HepG2 (cell line): ENCODE measurements around the gene CCDC142. TPM values are rescaled to one million over a fixed set of nuclear protein-coding genes. Genes with fewer than 3 reads are reported as not detected.

Source experiments
- FIP1L1 ChIP-seq: fragments of 200-400 bp; formaldehyde crosslinking; IDR thresholded peaks from 2 replicates; pipeline ENCODE4 v1.6.1; 2018; ENCODE audit warnings: low read depth, mild to moderate bottlenecking, low read length, moderate library complexity, borderline replicate concordance; ENCODE audit not compliant: insufficient read depth
- FLYWCH1 ChIP-seq: sonication (generic); formaldehyde crosslinking; IDR thresholded peaks from 2 replicates; pipeline ENCODE4 v1.8.1; 2023; ENCODE audit warnings: mild to moderate bottlenecking, missing genetic modification reagents
- HOXA3 ChIP-seq: sonication (generic); formaldehyde crosslinking; IDR thresholded peaks from 2 replicates; pipeline ENCODE4 v1.5.0; 2020; ENCODE audit warnings: missing genetic modification reagents
- MNT ChIP-seq: fragments of 450-650 bp; IDR thresholded peaks from 2 replicates; pipeline ENCODE4 v1.6.1; 2016
- MXD4 ChIP-seq: IDR thresholded peaks from 2 replicates; pipeline ENCODE4 v1.6.1; 2016; ENCODE audit warnings: mild to moderate bottlenecking, missing biosample characterization, missing genetic modification reagents
- NFYB ChIP-seq: sonication (generic); formaldehyde crosslinking; IDR thresholded peaks from 2 replicates; pipeline ENCODE4 v1.4.0; 2020; ENCODE audit warnings: missing genetic modification reagents
- RBM22 ChIP-seq: fragments of 200-400 bp; formaldehyde crosslinking; optimal IDR thresholded peaks from 2 replicates; pipeline ENCODE3; 2017; ENCODE audit warnings: mild to moderate bottlenecking, low read length, moderate library complexity
- RFX3 ChIP-seq: IDR thresholded peaks from 2 replicates; pipeline ENCODE4 v1.6.1; 2016; ENCODE audit warnings: missing biosample characterization, missing genetic modification reagents
- SAP130 ChIP-seq: IDR thresholded peaks from 2 replicates; pipeline ENCODE4 v1.6.1; 2016; ENCODE audit warnings: low read depth
- SCMH1 ChIP-seq: sonication (generic); formaldehyde crosslinking; IDR thresholded peaks from 2 replicates; pipeline ENCODE4 v1.9.0; 2021; ENCODE audit warnings: missing genetic modification reagents, mild to moderate bottlenecking, borderline replicate concordance
- SIX1 ChIP-seq: sonication (generic); formaldehyde crosslinking; IDR thresholded peaks from 2 replicates; pipeline ENCODE4 v1.4.0; 2020; ENCODE audit warnings: missing genetic modification reagents, borderline replicate concordance
- THAP9 ChIP-seq: sonication (generic); formaldehyde crosslinking; IDR thresholded peaks from 2 replicates; pipeline ENCODE4; 2020; ENCODE audit warnings: missing genetic modification reagents, mild to moderate bottlenecking, borderline replicate concordance
- ZBTB25 ChIP-seq: IDR thresholded peaks from 2 replicates; pipeline ENCODE4 v1.6.1; 2018; ENCODE audit warnings: missing genetic modification reagents
- ZBTB49 ChIP-seq: sonication (generic); formaldehyde crosslinking; IDR thresholded peaks from 2 replicates; pipeline ENCODE4 v1.4.0; 2020; ENCODE audit warnings: missing genetic modification reagents, borderline replicate concordance
- ZNF446 ChIP-seq: sonication (generic); formaldehyde crosslinking; IDR thresholded peaks from 2 replicates; pipeline ENCODE4 v1.5.0; 2020; ENCODE audit warnings: mild to moderate bottlenecking, missing genetic modification reagents
- ZNF503 ChIP-seq: sonication (generic); formaldehyde crosslinking; IDR thresholded peaks from 2 replicates; pipeline ENCODE4 v1.4.0; 2020; ENCODE audit warnings: missing genetic modification reagents
- ZNF552 ChIP-seq: sonication (generic); formaldehyde crosslinking; IDR thresholded peaks from 2 replicates; pipeline ENCODE4 v1.9.0; 2022; ENCODE audit warnings: missing genetic modification reagents, mild to moderate bottlenecking, borderline replicate concordance
- ZNF577 ChIP-seq: sonication (generic); formaldehyde crosslinking; IDR thresholded peaks from 2 replicates; pipeline ENCODE4 v1.4.0; 2020; ENCODE audit warnings: mild to moderate bottlenecking, low read depth, missing genetic modification reagents, borderline replicate concordance
- polyA plus RNA-seq, 8 experiments: library from polyadenylated mRNA; depleted of rRNA in 3 of 8; stranded (reverse) in 7 of 8; unstranded in 1 of 8; fragments of >200 nt; fragmentation: Illumina TruSeq in 4 of 8; extraction: Trizol in 4 of 8; gene quantifications; 2 replicates each; pipeline versions ENCODE4 v1.2.1 to v1.2.3, GENCODE V29; 2011 to 2016; ENCODE audit warnings: low read depth in 4 of 8, missing spikeins in 1 of 8, mixed read lengths in 1 of 8; ENCODE audit not compliant: insufficient read depth in 1 of 8
- total RNA-seq, 5 experiments: library from RNA; depleted of rRNA; stranded (reverse); fragments of >200 nt; fragmentation: Illumina TruSeq; extraction: Trizol; gene quantifications; 2 replicates each; pipeline ENCODE4 v1.2.3, GENCODE V29; 2016; ENCODE audit warnings: low read depth in 1 of 5

Gene CCDC142
- total and polyA plus RNA-seq, 2 of the 13 experiments (the other 11 are each of a cell fraction or from before 2014, with no cell fraction given) = 14.7 to 30.4 TPM

GRCh38 chr2:74529357-74530238 lies 46.8 kb upstream of the CCDC142 start, which contains the start of the genes AUP1 and HTRA2 (continued):
- TF ChIP-seq ZBTB25 (CRISPR knock-in tag) (peak; percentile 87; the same call in 1 of the 2 replicates), SAP130 (peak; percentile 97), RFX3 (CRISPR knock-in tag) (no peak), ZNF446 (CRISPR knock-in tag) (no peak), RBM22 (no peak), MNT (peak; percentile 71), SCMH1 (CRISPR knock-in tag) (no peak), FIP1L1 (no peak), ZBTB49 (no peak), MXD4 (CRISPR knock-in tag) (peak; percentile 53; the same call in 1 of the 2 replicates), THAP9 (CRISPR knock-in tag) (peak; percentile 86; the same call in 1 of the 2 replicates), SIX1 (CRISPR knock-in tag) (peak; percentile 62; the same call in 1 of the 2 replicates), ZNF552 (CRISPR knock-in tag) (peak; percentile 88; the same call in 1 of the 2 replicates), NFYB (peak; percentile 64), ZNF503 (no peak; the same call in 1 of the 2 replicates), FLYWCH1 (CRISPR knock-in tag) (0 out of 2 replicates have a peak, but pooled peaks have one; percentile 13), ZNF577 (no peak), HOXA3 (CRISPR knock-in tag) (peak; percentile 96)
